ENCODE measurements around the gene ALB.
"Not testable (repeated sequence)": the region's sequence is repeated elsewhere in the genome, so short reads cannot be mapped to it uniquely, and the experiment has no call there.

Gene ALB

GRCh38 chr4:73404042-73404441 lies at the start of gene ALB:
Gene ALB, plus strand, starts transcription at chr4:73404287. Its CDS starts 41 bp downstream, at chr4:73404328.
- DNase-seq, result no peak

GRCh38 chr4:73357174-73357573 lies 46.9 kb upstream of the ALB start:
- DNase-seq, result not testable (repeated sequence)

- DNase-seq, result not testable (repeated sequence)
Observed at GRCh38 chr4:73369506-73370199, 34.4 kb upstream of the ALB start.

- no peak for DNase-seq
Observed at GRCh38 chr4:73375328-73375741, 28.8 kb upstream of the ALB start.

GRCh38 chr4:73376251-73376650 lies 27.8 kb upstream of the ALB start:
- no peak for DNase-seq

- DNase-seq, result no peak
Observed at GRCh38 chr4:73376976-73377375, 27.1 kb upstream of the ALB start.

- DNase-seq, result no peak
Observed at GRCh38 chr4:73378887-73379286, 25.2 kb upstream of the ALB start.

- DNase-seq, result no peak
Observed at GRCh38 chr4:73379946-73380345, 24.1 kb upstream of the ALB start.

- no peak for DNase-seq
Observed at GRCh38 chr4:73381214-73381613, 22.9 kb upstream of the ALB start.

GRCh38 chr4:73383452-73383851 lies 20.6 kb upstream of the ALB start:
- DNase-seq, result no peak

- DNase-seq, result no peak
Observed at GRCh38 chr4:73387552-73387951, 16.5 kb upstream of the ALB start.

GRCh38 chr4:73388887-73389286 lies 15.2 kb upstream of the ALB start:
- no peak for DNase-seq

- DNase-seq, result not testable (repeated sequence)
Observed at GRCh38 chr4:73389663-73390062, 14.4 kb upstream of the ALB start.

GRCh38 chr4:73391774-73392173 lies 12.3 kb upstream of the ALB start:
- no peak for DNase-seq

GRCh38 chr4:73392936-73393335 lies 11.2 kb upstream of the ALB start:
- no peak for DNase-seq

GRCh38 chr4:73396304-73396703 lies 7.8 kb upstream of the ALB start:
- DNase-seq, result no peak

- DNase-seq, result no peak
Observed at GRCh38 chr4:73396993-73397972, 6.8 kb upstream of the ALB start.

- no peak for DNase-seq
Observed at GRCh38 chr4:73401412-73401811, 2.7 kb upstream of the ALB start.

GRCh38 chr4:73404457-73404856 lies 370 bp downstream of the ALB start:
- DNase-seq, result no peak

- no peak for DNase-seq
Observed at GRCh38 chr4:73405138-73405537, 1.1 kb downstream of the ALB start.

GRCh38 chr4:73406548-73406875 lies 2.4 kb downstream of the ALB start:
- DNase-seq, result no peak

GRCh38 chr4:73407227-73407673 lies 3.2 kb downstream of the ALB start:
- DNase-seq, result no peak

- DNase-seq, result no peak
Observed at GRCh38 chr4:73408181-73408867, 4.2 kb downstream of the ALB start.
